NCI-H1105 (cell line): Measurements from ENCODE around the gene ZNF750.

Source experiments
- DNase-seq: peaks from one replicate; lab custom pipeline; 2025; lab: John Stamatoyannopoulos, UW

Gene ZNF750

GRCh38 chr17:82835122-82835521 is 4.7 kb downstream of the ZNF750 start:
- no peak for DNase-seq

GRCh38 chr17:82832881-82833475 is 6.8 kb downstream of the ZNF750 start:
- DNase-seq = no peak

DNA sequence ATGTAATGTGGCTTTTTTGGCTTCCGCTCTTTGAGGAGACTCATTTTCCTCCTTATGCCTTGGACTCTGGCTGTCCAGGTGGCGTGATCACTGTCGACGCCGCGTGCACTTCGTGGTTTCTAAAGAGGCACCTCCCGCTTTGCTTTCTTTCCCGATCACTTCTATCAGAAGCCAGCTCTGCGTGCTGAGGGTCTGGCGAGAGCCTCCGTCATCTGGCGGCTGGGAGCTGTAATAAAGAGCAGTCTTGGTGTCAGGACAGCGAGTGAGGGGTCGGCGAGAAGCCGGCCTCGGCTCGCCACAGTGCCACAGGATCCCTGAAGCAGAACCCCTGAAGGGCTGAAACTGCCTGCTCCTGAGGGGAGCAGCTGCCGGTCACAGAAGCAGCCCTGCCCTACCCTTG is 7.4 kb downstream of the ZNF750 start:
- no peak for DNase-seq

DNA sequence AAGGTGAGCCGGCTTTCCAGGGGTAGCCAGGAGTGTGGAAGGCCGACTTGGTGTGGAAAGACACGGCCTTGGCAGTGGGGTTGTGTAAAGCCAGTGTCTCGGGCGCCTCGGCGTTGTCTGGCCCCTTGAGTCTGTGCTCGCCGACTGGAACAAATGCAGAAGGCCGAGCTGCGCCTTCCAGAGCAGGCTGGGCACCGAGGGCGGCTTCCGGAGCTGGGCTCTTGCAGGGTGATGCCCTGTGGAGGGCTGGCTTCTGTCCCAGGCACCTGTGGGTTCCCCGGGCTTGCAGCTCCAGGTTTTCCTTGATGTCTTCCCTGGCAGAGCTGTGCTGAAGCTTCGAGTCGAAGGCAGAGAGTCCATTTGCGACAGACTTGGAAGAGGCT is 8.0 kb downstream of the ZNF750 start:
- DNase-seq = no peak

DNA sequence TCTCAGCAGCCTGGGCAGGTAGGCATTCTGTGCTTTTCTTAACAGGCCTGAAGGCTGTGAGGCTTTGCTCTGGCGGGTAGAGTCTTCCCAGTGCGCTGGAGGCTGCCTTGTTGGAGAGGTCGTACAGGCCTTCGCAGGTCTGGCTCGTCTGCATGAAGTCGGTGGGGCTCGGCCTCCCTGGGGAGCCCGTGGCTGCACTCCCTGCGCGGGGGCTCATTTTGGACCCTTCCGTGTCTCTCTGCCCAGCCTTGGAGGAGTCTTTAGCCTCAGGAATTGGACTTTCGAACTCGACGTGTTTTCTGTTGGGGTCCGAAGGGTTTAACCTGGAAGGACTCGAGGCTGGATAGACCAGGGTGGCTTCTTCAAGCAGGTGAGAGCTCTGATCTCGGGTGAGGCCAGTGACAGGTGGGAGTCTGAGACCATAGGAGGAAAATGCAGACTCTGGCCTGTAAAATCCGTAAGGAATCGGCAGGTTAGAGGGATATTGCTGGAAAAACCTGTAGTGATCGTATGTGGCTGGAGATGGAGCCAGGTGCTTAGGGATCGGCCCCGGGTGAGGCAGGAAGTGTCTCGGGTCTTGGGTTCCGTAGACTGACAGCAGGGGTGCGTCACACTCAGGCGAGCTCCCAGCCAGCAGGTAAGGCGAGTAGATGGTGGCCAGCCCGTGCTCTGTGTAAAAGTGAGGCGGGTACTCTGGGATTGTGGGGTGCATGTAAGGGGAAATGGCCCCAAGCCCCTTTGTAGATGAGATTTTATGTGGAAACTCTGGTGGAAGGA is 8.6 kb downstream of the ZNF750 start:
- no peak for DNase-seq

GRCh38 chr17:82830249-82830661 is 9.6 kb downstream of the ZNF750 start:
- no peak for DNase-seq

DNA sequence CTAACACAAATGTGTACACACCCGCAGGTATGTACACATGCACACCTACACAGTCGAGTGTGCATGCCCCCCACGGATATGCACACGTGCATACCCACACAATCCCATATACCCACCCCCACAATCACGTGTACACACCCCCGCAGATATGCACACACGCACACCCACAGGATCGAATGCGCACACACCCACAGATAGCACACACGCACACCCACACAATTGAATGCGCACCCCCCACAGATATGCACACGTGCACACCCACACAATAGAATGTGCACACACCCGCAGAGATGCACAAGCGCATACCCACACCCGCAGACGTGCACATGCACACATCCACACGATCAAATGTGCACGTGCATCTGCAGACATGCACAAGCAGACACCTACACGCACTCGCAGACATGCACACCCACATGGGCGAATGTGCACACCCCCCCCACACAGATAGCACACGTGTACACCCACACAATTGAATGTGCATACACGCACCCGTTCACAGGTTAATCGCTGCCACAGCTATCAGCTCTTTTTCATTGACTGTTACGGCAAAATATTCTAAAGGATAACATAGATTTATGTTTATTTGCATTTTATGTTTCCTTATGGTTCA is 10.8 kb downstream of the ZNF750 start:
- no peak for DNase-seq

- no peak for DNase-seq
Observed at GRCh38 chr17:82826956-82827355, 12.9 kb downstream of the ZNF750 start.

DNA sequence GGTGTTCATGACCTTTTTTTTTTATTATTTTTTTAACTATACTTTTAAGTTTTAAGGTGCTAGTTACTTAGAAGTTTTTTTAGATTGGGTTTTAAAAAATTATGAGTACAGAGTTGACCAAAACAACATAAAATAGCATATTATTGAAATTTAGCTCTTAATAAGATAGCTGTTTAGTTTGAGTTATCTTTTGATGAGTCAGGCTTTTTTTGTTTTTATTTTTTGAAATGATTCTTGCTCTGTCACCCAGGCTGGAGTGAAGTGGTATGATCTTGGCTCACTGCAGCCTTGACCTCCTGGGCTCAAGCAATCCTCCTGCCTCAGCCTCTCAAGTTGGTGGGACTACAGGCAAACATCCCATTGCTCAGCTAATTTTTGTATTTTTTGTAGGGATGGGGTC is 13.6 kb downstream of the ZNF750 start:
- DNase-seq = no peak

GRCh38 chr17:82825540-82826124 is 14.2 kb downstream of the ZNF750 start:
- DNase-seq = no peak

GRCh38 chr17:82823004-82823403 is 16.8 kb downstream of the ZNF750 start:
- DNase-seq = no peak

- no peak for DNase-seq
Observed at GRCh38 chr17:82822281-82822680, 17.5 kb downstream of the ZNF750 start.

DNA sequence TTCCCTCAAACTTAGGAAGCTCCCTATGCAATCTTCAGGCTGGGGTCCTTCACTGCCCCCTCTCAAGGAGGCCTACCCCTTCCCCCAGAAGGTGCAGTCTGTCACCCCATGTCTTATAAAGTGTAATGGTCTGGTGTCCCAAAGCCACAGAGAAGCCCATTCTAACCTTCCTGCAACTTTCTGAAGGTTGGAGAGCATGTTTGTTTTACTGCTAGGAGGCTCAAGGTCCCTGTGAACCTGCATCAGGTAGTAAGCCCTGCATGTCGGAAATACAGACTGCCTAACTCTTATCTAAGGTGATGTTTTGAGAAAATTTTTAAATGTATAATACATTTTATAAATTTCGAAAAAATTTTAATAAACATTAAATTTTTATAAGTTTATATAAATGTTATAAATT is 18.3 kb downstream of the ZNF750 start:
- DNase-seq = no peak

DNA sequence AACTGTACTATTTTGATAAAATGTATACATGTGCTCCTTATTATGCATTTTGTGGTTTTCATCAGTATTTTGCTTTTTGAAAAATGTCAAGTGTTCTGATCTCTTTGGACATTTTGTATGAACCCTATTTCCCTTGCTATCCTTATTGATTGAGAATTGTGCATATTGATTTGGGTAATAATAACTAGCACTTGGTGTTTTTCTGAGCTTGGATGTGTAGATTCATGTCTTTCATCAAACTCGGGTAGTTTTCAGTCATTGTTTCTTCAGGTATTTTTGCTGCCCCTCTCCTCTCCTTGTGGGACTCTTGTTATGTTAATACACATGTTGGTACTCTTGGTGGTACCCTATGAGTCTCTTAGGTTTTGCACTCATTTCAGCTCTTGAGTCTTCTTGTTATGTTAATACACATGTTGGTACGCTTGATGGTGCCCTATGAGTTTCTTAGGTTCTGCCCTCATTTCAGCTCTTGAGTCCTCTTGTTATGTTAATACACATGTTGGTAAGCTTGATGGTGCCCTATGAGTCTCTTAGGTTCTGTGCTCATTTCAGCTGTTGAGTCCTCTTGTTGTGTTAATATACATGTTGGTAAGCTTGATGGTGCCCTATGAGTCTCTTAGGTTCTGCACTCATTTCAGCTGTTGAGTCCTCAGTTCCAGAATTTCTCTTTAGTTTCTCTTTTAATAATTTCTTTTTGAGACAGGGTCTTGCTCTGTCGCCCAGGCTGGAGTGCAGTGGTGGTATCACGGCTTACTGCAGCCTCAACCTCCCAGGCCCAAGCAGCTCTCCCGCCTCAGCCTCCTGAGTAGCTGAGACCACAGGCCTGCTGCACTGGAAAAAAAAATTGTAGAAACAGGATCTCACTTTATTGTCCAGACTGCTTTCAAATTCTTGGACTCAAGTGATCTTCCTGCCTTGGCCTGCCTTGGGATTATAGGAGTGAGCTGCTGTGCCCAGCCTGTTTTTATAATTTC is 19.3 kb downstream of the ZNF750 start:
- DNase-seq = no peak

DNA sequence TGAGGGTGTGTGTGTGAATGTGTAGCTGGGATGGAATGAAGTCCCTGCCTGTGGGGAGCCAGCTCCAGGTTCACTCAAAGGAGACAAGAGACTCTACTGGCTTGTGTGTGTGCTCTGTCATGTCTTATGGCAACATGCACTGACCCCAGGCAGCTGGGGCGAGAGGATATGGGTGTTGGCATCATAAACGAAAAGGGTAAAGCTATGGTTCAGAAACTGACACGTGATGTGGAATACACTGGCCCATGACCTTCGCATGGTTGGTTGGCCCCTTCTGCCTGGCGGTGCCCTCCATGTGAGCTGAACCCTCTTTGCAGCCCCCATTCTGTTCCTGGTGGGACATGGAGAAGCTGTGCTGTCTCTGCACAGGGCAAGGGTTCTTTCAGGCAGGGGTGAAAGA is 21.9 kb downstream of the ZNF750 start:
- no peak for DNase-seq

GRCh38 chr17:82816358-82816757 is 23.5 kb downstream of the ZNF750 start:
- no peak for DNase-seq

GRCh38 chr17:82815790-82816305 is 24.0 kb downstream of the ZNF750 start:
- no peak for DNase-seq

DNA sequence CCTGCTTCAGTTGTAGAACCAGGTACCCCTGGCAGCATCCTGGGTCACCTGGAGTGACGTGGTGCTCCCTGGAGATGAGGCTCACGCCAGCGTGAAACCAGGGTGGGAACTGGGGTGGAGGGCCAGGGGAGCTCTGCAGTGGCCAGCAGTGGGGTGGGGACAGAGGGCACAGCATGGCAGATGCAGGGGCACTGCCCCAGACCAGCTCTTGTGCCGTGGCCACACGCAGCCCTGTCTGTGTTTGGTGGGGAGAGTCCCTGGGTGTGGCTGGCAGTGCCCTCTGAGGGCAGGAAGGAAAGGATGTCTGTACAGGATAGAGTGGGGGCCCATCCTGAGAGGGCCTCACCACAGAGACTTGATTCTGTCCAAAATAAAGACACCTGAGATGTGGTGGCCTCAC is 24.5 kb downstream of the ZNF750 start:
- DNase-seq = no peak

DNA sequence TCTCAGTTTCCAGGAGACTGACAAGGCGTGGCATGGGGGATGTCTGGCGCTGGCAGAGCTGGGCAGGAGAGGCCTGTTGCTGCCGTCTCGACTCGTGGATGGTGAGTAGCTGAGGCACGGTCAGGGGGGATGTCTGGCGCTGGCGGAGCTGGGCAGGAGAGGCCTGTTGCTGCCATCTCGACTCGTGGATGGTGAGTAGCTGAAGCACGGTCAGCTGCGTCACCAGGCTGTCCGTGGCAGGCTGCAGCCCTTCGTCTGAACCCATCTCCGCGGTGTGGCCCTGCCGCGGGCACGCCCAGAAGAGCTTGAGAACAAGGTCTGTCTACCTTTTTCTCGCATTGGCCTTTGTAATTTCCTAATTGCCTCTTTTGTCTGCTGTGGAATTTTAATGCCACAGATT is 25.0 kb downstream of the ZNF750 start:
- DNase-seq = no peak

DNA sequence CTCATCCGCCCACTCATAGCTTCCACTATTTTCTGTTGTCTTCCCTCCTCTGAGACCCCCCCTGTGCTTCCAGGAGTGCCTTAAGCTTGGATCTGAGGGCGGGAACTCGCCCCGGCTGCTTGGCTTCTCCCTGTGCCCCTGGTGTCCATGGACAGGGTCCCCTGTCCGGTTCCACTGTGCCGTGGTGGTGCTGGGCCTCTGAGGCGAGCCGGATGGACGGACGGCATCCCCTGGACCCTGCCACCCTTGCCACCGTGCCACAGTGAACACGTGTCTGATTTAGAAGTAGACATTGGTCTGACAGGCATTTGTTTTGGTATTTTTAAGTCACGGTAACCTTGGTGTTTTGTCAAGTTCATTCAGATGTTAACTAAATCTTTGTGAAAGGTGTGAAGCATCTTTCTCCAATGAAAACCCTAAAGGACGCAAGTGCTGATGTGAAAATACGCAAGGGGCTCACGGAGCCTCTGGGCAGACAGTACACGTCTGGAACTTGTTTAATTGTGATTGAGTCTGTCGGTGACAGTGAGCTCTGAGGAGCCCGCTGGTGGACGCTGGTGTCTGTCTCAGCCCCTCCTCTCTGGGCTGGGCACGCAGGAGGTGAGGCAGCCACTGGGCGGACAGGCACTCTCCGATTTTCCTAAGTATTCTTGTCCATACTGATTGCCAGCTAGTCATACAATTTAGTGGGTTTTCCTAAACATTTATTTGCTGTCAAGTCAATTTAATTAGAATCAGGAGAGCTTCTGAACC is 26.3 kb downstream of the ZNF750 start:
- no peak for DNase-seq

DNA sequence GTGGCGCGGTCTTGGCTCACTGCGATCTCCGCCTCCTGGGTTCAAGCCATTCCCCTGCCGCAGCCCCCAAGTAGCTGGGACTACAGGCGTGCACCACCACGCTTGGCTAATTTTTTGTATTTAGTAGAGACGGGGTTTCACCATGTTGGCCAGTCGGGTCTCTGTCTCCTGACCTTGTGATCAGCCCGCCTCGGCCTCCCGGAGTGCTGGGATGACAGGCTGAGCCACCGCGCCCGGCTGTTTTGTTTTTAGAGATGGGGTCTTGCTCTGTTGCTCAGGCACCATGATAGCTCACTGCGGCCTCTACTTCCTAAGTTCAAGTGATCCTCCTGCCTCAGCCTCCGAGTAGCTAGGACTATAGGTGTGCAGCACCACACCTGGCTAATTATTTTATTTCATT is 27.2 kb downstream of the ZNF750 start:
- no peak for DNase-seq
